GM12892 (cell line): ENCODE data around the gene RUNDC3A.

Experiments used
- POLR2A ChIP-seq: IDR thresholded peaks from 2 replicates; pipeline ENCODE4 v1.6.1; 2011; ENCODE audit warnings: low read depth, low read length, control low read depth
- POLR2AphosphoS5 ChIP-seq: IDR thresholded peaks from 2 replicates; pipeline ENCODE4 v1.6.1; 2011; ENCODE audit warnings: low read depth, low read length, control low read depth
- TAF1 ChIP-seq: IDR thresholded peaks from 2 replicates; pipeline ENCODE4 v1.6.1; 2011; ENCODE audit warnings: low read depth, mild to moderate bottlenecking, control low read depth, low read length, borderline replicate concordance

GRCh38 chr17:44310609-44311376 lies 2.4 kb downstream of the RUNDC3A start:
- no peak for TF ChIP-seq TAF1
- no peak for TF ChIP-seq POLR2AphosphoS5
- TF ChIP-seq POLR2A = no peak
